ENCODE measurements around the gene CD244.

Gene CD244

DNA sequence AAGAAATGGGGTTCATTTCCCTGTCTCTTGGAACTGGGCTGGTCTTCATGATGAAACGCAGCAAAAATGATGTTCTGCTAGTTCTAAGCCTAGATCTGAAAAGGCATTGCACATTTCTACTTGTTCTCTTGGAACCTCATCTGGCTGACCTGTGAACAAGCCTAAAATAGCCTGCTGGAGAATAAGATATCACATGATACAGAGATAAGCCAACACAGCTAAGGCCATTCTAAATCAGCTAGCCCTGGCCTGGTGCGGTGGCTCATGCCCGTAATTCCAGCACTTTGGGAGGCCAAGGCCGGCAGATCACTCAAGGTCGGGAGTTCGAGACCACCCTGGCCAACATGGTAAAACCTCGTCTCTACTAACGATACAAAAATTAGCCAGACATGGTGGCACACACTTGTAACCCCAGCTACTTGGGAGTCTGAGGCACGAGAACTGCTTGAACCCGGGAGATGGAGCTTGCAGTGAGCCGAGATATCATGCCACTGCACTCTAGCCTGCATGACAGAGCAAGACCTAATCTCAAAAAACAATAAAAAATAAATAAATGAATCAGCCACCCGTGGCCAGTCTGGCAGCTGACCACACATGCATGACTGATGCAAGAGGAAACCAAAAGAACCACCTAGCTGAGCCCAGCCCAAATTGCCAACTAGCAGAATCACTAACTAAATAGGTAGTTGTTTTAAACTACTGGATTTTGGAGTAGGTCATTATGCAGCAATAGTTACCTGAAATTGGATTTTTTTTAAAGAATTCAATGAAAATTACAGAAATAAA lies 18.0 kb downstream of the CD244 start:
- DNase-seq: no peak

DNA sequence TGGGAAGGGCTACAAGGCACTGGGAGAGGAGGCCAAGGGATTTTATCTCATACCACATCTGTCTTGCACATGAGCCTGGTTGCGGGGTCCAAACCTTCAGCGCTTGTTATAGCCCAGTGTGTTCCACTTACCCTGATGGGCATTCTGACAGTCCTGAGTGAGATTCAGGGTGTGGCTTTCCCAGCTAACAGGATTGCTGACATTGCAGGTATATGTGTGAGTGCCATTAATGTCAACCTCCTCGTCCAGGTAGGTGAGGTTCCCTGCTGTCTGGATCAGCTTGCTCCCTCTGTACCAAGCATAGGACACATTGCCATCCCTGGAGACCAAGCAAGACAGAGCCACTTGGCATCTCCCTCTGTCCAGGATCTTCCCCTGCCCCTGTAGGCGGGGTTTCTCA lies 21.6 kb downstream of the CD244 start:
- DNase-seq: no peak

DNA sequence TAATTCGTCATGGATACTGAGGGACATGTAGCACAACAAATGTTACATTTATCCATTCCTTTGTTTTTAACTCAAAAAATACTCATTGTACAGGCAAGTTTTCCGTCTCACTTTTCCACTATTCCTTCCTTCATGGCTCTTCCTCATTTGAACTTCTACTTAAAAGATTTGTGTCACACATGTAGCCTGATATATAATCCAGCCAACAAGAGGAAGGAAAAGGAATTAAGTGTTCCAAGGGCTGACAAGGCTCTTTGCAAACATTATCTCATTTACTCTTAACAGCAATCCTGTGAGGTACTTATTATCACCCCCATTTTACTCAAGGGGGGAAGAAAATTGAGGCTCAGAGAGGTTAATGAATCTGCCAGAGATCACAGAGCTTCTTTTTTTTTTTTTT lies 22.9 kb downstream of the CD244 start:
- DNase-seq: no peak

DNA sequence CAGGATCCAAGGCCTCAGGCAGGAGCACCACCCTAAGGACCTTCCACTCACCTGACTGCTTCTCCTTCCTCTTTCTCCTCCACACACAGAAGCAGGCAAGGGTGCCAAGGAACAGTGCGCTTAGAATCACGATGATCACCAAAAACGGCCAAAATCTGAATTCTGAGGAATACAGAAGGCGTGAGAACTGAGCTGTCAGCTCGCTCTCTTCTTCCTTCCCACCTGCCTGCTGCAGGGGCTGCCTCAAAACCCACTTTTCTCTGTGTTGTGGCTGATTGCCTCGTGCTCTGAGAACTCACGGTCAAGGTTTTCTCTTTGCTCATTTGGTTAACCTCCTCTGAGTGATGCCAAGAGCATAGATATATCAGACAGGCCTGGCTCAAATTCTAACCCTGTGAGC lies 23.8 kb downstream of the CD244 start:
- no peak for DNase-seq

DNA sequence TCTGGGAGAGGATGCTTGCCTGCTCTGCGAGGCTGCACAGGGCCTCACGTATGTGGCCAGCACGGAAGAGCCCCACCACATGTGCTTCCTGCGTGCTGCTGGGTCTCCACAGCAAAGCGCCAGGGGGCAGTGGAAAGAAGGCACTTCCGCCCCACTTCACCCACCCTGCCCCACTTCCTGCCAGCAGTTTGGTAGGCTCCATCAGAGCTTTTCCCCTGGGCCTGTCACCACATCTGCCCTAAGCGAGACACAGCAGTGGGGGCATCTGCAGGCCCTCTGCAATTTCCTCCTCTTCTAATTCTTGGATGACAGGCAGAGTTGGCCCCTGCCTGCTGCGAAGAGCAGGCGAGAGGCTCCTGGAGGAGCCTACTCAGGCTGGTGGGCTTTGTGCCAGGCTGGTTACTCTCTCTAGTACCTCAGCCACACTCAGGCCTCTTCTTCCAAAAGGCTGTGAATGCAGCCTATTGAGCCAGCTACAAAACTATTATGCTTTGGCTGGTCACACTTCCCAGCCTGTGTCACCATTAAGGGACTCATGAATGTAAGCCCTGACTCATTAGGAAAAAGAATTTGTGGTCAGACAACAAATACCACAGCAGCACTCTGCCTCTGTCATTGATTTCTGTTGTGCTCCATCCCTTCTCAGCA lies 25.0 kb downstream of the CD244 start:
- DNase-seq: peak; percentile 86

DNA sequence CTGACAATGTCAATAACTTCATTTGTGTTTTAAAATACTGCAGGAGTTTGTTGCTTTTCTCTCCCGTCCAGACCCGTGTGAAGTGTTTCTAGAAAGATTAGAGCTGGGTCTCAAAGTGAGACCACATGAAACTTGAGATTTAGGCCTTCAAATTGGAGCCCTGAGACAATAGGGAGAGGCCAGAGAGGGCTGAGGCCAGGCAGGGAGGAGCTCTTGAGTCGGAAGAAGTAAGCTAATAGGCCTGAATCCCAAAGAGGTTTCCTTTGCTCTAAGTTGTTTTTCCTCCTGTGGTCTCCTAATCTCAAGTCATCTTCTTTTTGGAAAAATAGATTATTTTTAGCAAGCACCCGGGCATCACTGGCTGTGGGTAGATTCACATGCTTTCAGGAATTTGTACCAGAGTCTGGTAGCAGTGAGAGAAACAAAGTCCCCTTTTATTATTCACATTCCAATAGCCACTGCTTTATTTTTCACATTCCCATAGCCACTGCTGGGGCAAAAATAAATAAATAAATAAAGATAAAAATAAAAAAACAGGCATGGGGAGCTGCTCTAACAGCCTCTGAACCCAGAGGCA lies 25.6 kb downstream of the CD244 start:
- no peak for DNase-seq

DNA sequence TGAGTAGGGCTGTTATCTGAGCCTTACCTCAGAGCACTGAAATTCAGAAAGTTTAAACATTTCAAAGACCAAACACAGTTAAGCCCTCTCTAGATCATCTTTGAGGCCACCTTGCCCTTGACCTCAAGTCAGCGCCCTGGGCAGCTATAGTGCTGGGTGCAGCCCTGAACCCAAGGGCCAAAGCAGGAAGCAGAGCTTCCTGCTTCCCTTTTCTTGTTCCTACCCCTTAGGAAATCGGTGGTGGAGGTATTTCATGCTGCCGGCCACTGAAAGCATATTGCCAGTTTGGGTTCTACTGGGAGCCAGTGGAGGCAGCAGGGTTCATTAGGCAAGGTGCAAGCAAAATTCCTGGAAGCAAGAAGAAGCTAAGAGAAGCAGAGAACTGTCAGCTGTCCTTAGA lies 26.1 kb downstream of the CD244 start:
- no peak for DNase-seq

DNA sequence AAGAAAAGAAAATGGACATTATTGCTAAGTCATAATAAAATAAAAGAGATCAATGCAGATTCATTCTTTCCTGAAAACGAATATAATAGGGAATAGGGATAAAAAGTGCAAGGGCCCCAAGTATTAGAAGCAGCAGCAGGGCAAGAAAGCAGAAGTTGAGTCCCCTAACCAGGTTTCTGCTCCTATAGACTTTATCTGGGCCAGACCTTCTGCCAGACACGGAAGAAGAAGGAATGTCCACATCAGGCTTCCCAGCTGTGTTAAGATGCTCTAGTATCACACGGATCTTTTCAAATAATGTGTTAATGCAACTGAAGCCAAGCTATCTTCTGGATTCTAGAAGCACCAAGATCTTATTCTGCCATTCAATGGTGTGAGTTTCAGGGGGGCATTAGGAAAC lies 26.9 kb downstream of the CD244 start:
- DNase-seq: no peak

DNA sequence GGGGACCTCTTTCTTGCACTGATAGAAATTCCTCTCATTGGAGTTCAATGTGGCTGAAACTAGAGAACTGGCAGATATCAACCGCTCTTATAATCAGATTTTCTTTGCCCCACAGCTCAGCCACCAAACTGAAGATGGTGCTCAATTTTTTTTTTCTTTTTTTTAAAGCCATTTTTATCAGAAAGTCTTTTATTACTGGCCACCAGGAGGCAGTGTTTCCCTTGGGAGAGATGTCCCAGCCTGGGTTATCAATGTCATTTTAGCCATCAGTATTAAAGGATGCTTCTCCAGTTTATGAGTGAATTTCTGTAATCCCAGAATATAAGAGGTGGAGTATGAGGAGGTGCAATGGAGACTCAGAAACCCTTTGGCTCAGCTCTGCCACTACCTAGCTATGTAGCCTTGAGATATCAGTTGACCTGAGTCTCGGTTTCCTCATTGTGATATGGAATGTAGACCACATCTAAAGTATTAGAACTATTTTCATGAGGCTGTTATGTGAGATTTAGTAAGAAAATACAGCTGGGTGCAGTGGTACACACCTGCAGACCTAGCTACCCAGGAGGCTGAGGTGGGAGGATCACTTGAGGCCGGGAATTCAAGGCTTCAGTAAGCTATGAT lies 27.6 kb downstream of the CD244 start:
- peak; percentile 54 for DNase-seq

DNA sequence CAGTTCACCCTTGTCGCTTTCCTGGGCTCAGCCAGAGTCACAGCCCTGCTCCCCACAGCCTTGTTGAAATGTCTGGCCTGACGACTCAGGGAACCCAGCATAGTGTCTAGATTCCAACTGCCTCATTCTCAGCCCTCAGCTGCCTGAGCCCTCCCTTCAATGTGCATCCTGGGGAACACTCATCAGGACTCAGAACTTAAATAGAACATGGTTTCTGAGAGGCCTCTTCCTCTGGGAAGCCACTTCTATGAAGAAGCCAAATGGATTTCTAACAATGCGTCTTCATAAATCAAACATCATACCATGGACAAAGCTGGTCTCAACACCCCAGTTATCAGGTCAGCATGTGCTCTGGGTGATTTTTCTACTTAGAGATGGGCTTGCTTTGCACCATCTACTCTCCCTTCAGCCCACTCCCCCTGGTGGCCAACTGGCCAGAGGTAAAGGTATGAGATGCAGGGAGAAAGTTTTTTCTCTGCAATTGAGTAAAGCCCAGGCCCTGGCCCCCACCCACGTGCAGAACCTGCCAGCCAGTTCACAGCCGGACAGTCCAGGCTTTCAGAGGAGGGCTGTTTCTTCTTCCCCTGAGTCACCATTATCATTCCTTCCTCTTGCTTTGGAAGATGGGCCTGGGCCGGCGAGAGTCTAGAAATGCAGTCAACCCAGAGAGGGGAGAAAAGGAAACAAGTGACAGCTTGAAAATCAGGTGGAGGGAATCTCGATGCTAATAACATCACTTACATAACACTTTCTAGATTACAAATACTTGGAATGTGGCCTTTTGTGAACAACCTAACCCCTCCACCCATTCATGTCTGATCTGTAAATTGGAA lies 32.1 kb downstream of the CD244 start:
- DNase-seq: peak; percentile 75

DNA sequence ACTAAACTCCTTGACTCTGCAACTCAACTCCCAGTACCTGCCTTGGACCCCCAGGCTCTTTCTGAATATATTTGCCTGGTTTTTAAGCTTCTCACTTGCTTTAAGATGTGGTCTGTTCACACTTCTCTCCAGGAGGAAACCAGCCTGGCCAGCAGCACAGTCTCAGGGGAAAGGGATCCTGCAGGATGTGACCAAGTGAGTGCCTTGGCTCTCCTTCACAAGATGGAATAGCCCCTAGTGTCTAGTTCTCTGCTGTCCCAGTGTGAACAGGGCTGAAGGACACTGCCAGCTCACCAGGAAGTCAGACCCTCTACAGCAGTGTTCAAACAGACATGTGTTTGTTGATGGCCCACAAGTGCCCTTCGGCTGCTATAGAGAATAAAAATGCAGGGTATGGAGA lies 32.9 kb downstream of the CD244 start:
- DNase-seq: no peak

DNA sequence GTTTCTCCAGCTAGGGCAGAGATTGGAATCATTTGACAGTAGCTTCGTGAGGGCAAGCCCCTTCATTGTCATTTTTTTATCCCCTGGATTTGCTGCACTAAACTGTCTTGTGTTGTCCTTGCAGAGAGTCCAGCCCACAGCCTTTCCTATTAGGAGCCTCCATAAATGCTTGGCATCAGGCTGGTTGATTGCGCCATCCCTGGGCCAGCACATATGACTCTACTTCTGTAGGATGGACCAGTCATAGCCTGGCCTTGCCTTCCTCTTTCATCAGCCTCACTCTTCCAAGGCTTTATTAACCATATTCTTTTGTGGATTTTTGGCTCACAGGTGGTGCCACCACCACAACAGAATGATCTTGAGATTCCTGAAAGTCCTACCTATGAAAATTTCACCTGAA lies 35.3 kb downstream of the CD244 start:
- no peak for DNase-seq

DNA sequence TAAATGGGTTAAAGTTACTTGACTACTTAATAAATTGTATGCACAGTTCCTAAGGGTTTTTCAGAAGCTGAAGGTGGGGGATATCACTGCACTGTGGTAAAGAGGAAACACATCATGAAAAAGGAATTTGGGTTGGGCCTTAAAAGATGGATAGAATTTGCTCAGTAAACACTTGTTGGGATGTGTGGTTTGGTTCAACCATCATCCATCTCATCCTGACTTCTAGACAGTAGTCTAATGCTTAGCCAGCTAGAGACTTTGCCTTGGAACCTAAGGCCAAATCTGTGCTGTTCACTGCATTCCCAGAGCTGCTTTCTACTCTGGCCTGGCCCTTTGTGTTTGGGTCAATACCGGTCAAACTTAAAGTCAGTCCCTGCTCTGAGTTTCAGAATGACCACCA lies 36.1 kb downstream of the CD244 start:
- DNase-seq: no peak

DNA sequence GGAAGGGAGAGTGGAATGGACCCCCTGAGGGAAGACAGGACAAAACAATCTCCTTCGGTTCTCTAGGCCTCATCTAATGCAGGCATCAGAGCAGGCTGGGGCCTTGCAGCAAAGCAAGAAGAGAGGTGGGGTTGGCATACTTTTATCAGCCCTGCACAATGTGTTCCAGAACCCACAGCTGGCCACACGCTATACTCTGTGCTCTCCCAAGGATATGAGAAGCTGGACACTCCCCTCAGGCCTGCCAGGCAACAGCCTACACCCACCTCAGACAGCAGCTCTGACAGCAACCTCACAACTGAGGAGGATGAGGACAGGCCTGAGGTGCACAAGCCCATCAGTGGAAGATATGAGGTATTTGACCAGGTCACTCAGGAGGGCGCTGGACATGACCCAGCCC lies 39.4 kb downstream of the CD244 start:
- no peak for DNase-seq

DNA sequence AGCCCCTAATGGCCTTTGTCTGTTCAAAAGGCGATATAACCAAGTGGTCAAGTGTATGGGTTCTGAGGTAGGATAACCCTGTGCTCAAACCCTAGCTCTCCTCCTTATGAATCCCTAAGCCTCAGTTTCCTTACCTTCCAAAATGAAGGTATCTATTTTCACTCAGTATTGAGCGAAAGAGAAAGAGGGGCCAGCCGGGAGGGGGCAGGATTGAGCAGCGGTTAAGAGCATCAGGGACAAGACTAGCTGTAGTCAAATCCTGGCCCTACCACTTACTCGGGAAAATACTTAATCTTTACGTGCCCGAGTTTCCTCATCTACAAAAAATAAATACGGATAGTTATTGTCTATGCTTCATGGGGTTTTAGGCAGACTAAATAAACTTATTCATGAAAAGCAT lies 41.1 kb downstream of the CD244 start:
- DNase-seq: no peak

DNA sequence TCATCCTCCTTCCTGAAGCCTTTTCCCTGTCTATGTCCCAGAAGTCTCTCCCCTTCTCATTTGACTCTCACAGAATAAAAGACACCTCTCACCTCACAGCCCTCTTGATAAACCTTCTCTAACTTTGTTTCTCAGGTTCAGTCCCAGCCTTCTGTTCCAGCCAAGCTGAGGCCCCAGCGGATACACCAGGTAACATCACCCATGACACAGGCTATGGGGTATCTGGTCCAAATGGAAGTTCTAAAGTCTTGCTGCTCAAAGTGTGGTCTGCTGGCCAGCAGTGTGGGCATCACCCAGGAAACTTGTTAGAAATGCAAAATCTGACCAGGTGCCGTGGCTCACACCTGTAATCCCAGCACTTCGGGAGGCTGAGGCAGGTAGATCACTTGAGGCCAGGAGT lies 43.5 kb downstream of the CD244 start:
- no peak for DNase-seq

DNA sequence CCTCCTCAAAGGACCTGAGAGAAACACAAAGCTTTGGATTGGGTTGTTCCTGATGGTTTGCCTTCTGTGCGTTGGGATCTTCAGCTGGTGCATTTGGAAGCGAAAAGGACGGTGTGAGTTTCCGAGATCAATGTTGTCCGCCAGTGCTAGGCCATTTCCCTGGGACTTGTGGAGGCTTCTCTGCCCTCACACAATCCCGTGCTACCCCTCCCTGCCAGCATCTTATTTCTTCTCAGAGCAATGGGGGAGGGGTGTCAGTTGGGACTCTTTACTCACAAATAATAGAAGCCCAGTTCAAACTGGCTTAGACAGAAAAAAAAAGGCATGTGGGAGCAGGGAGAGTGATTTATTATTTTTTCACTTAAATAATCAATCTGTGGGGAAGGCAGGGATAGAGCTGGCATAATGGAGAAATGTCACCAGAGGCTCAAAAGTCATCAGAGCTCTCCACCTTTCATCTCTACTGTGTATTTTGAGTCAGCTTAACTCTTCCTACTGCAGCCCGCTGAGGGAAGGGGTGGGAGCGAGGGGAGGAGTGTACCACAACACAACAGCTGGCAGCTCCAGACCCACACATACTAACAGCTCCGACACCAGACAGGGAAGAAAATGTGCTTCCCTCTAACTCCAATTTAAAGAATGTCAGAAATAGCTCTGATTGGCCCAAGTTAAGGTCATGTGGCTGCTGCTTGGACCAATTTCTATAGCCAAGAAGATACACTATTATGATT lies 44.3 kb downstream of the CD244 start:
- DNase-seq: no peak

DNA sequence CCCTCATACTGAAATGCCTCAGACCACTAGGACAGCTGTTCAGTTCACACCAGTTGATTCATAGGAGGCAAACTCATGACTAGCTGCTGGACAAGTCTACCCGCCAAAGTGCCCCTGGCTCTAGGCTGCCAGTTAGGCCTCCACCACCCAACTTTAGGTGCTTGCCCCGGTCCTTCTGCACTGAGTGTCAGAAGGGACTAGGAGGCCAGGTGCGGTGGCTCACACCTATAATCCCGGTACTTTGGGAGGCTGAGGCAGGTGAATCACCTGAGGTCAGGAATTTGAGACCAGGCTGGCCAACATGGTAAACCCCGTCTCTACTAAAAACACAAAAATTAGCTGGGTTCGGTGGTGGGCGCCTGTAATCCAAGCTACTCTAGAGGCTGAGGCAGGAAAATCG lies 47.8 kb downstream of the CD244 start:
- DNase-seq: no peak

DNA sequence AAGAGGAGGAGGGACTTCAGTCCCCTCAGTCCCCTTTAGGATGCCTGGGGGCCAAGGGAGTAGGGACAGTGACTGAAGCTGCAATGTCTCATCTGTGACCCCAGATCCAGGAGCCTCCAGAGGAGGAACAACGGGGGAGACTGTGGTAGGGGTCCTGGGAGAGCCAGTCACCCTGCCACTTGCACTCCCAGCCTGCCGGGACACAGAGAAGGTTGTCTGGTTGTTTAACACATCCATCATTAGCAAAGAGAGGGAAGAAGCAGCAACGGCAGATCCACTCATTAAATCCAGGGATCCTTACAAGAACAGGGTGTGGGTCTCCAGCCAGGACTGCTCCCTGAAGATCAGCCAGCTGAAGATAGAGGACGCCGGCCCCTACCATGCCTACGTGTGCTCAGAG lies 48.4 kb downstream of the CD244 start:
- no peak for DNase-seq

DNA sequence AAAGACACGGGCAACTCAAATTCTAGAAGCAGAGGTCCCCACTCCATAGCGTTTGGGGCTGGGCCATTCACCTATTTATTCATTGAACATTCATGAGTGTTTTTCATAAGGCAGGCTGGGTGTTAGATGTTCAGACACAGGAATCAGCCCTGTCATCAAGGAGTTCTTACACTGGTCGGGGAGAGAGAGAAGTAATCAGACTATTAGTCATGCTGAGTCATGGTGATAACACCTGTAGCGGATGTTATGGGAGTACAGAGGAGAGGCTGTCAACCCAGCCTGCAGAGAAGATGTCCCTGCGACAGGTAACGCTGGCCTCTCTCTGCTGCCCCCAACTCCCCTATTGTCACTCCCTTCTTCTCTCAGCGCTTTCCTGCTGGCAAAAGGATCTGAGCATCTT lies 49.5 kb downstream of the CD244 start:
- DNase-seq: no peak

DNA sequence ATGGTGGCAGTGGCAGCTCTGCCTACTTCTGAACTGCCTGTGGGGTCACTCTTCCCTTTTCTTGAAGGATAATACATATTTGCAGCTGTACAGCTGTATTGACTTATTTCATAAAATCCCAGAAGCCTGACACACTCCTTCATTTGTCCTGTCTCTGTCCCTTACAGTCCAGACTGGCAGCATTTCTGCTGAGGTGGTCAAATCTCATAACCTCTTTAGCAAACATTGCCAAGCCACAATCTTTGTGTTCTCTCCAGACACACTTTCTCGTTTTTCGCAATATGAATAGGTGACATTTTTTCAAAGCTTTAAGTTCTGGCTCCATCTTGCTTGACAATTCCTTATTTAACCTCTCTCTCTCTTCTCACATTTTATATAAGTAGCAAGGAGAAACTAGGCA lies 51.5 kb downstream of the CD244 start:
- DNase-seq: no peak

DNA sequence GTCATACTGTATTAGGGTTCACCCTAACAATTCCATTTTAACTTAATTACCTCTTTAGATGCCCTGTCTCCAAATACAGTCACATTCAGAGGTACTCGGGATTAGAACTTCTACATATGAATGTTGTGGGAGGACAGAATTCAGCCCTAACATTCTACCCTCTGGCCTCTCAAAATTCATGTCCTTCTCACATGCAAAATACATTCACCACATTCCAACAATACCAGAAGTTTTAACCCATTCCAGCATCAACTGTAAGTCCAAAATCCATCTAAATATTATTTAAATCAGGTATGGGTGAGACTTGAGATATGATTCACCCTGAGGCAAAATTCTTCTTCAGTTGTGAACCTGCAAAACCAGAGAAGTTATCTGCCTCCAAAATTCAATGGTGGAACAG lies 52.2 kb downstream of the CD244 start:
- no peak for DNase-seq
